Bronchial epithelial cell (primary cell): ENCODE results near the gene SLC31A2. TPM values are rescaled to one million over a fixed set of nuclear protein-coding genes. Genes with fewer than 3 reads are reported as not detected.
"Not testable (repeated sequence)": the region's sequence is repeated elsewhere in the genome, so short reads cannot be mapped to it uniquely, and the experiment has no call there.

Experiments
- DNase-seq: peaks from one replicate; pipeline ENCODE4 v3.0.0-alpha.2; 2010; ENCODE audit warnings: low read depth
- FAIRE-seq: peaks from 2 replicates; lab custom pipeline; 2011; peaks lifted over from hg19 to GRCh38; lab: Jason Lieb, UNC
- H3K27me3 ChIP-seq: 2 replicates; pipeline ENCODE4 v1.5.1; 2011; ENCODE audit warnings: low read length; ENCODE audit not compliant: control insufficient read depth, insufficient read depth
- H3K36me3 ChIP-seq: 2 replicates; pipeline ENCODE4 v1.5.1; 2011; ENCODE audit warnings: low read length; ENCODE audit not compliant: control insufficient read depth, insufficient read depth
- H3K4me3 ChIP-seq: 2 replicates; pipeline ENCODE4 v1.5.1; 2011; ENCODE audit warnings: mild to moderate bottlenecking, low read depth, low read length, control low read depth
- total RNA-seq: library from RNA; depleted of rRNA; stranded (reverse); fragments of >200 nt; gene quantifications from 2 replicates; pipeline ENCODE4 v1.2.1, GENCODE V29; 2014
- TF ChIP-seq, protein P1 (sequence below): IDR thresholded peaks from 2 replicates; pipeline ENCODE4 v1.5.1; 2011; ENCODE audit warnings: mild to moderate bottlenecking, moderate library complexity, low read length, control low read depth, inconsistent platforms; ENCODE audit not compliant: insufficient read depth, severe bottlenecking

The SLC31A2 gene
- total RNA-seq, 1 donor from 2014 or later = 42.6 TPM

DNA sequence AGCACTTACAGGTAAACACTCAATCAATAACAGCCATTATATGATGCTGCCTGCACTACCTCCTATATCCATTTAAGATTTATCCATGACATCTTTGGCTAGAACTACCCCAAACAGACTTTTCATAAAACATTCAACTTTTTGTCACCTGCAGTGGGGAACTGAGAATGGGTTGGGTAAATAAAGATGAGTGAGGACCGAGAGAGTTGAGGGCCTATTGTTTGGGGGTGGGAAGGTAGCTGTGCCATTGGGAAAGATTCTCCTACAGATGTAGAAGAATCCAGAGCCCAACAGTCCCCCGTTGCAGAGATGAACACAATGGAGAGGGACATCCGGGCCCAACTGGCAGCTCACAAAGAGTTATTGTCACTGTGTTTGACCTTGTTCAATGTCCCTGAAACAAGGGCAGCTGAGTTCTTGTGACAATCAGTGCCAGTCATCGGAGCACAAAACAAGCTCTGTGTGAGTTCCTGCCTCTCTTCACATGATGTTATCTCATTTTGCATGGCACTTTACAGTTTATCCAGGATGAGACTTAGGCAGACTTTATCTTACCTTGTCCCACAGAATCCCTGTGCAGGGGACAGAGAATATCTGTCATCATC lies 11.5 kb upstream of the SLC31A2 start:
- H3K27me3 ChIP-seq = peaks cover 2% of the 10 kb centered on the region
- H3K36me3 ChIP-seq = no peaks in the 10 kb centered on the region
- FAIRE-seq (no peak), DNase-seq (no peak)
- TF ChIP-seq, protein P1, sequence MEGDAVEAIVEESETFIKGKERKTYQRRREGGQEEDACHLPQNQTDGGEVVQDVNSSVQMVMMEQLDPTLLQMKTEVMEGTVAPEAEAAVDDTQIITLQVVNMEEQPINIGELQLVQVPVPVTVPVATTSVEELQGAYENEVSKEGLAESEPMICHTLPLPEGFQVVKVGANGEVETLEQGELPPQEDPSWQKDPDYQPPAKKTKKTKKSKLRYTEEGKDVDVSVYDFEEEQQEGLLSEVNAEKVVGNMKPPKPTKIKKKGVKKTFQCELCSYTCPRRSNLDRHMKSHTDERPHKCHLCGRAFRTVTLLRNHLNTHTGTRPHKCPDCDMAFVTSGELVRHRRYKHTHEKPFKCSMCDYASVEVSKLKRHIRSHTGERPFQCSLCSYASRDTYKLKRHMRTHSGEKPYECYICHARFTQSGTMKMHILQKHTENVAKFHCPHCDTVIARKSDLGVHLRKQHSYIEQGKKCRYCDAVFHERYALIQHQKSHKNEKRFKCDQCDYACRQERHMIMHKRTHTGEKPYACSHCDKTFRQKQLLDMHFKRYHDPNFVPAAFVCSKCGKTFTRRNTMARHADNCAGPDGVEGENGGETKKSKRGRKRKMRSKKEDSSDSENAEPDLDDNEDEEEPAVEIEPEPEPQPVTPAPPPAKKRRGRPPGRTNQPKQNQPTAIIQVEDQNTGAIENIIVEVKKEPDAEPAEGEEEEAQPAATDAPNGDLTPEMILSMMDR = no peak
- H3K4me3 ChIP-seq = no peak overlapping the region

- FAIRE-seq (no peak), DNase-seq (no peak)
- TF ChIP-seq, protein P1 = no peak
- H3K4me3 ChIP-seq = no peak overlapping the region
- H3K36me3 ChIP-seq = no peaks in the 10 kb centered on the region
- peaks cover 2% of the 10 kb centered on the region for H3K27me3 ChIP-seq
These were observed 10.9 kb upstream of the SLC31A2 start for GRCh38 chr9:113139953-113140352.

- not testable (repeated sequence) for DNase-seq, H3K4me3 ChIP-seq, H3K36me3 ChIP-seq, FAIRE-seq, H3K27me3 ChIP-seq
These were observed 9.9 kb upstream of the SLC31A2 start for GRCh38 chr9:113140896-113141295.

DNA sequence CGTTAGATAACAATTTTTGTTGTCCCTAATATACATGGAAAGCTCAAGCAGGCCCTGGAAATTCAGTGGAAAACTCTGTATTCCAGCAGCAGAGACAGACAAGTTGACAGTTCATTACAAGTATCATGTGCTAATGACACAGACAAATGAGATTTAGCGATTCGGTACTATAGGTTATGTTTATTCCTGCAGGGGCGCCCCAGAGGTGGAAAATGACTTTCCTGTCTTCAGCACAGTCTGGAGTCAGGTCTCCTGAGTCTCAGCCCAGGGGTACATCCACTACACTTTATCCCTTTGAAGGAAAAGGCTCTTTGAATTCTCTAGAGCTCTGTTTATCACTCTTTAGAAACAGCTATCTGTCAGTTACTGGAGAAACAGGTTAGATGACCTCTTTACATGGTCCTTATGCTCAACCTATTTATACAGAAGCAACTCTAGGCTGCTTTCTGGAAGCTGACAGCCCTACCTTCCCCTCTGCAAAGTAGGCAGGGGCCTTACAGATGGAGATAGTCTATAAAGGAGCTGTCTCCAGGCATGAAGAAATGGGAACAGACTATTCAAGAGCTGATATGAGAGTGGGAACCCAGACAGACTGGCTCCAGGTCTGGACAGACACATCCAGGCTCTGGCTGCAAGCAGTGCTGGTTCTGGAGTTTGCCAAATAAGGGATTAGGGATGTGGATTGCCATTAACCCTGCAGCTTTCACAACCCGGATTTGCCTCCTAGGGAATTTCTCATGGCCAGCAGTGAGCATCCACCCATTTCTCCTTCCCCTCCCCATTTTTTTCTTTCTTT lies 7.2 kb upstream of the SLC31A2 start:
- Histone ChIP-seq H3K36me3 (no peaks in the 10 kb centered on the region), H3K4me3 (no peak overlapping the region), H3K27me3 (peaks cover 1% of the 10 kb centered on the region)
- TF ChIP-seq, protein P1 = no peak
- FAIRE-seq (no peak), DNase-seq (no peak)

GRCh38 chr9:113148372-113148705 lies 2.5 kb upstream of the SLC31A2 start:
- Histone ChIP-seq H3K4me3 (no peak overlapping the region), H3K36me3 (no peaks in the 10 kb centered on the region), H3K27me3 (peaks cover 1% of the 10 kb centered on the region)
- DNase-seq (no peak), FAIRE-seq (no peak)
- TF ChIP-seq, protein P1 = no peak

GRCh38 chr9:113148781-113149510 lies 1.9 kb upstream of the SLC31A2 start:
- peaks cover 1% of the 10 kb centered on the region for H3K27me3 ChIP-seq
- no peak overlapping the region for H3K4me3 ChIP-seq
- FAIRE-seq = no peak
- H3K36me3 ChIP-seq = no peaks in the 10 kb centered on the region
- DNase-seq = no peak
- TF ChIP-seq, protein P1 = no peak

DNA sequence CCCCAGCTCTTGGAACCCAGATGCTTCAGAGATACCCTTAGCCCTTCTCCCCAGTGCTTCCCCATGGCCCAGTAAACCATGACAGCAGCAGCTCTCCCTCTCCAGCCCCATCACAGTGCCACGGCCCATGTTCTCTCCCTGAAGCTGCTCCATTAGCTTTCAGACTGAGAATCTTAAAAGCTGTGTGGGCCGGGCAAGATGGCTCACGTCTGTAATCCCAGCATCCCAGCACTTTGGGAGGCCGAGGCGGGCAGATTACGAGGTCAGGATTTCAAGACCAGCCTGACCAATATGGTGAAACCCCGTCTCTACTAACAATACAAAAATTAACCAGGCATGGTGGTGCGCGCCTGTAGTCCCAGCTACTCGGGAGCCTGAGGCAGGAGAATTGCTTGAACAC lies 1.2 kb upstream of the SLC31A2 start:
- H3K27me3 ChIP-seq, H3K4me3 ChIP-seq, H3K36me3 ChIP-seq, DNase-seq, FAIRE-seq: not testable (repeated sequence)
